KOPT-K1 (cell line): ENCODE measurements around the gene TARS3.

Experiments used
- H3K27ac ChIP-seq: fragments of 200-600 bp; sonication (generic); 2 replicates; pipeline ENCODE4 v1.5.1; 2016; ENCODE audit warnings: antibody characterized with exemption, mild to moderate bottlenecking, low read depth, low read length; ENCODE audit not compliant: poor library complexity, severe bottlenecking
- H3K36me3 ChIP-seq: fragments of 200-600 bp; sonication (generic); 2 replicates; pipeline ENCODE4 v1.5.1; 2017; ENCODE audit warnings: antibody characterized with exemption, mild to moderate bottlenecking, low read length, moderate library complexity; ENCODE audit not compliant: insufficient read depth
- H3K9me3 ChIP-seq: fragments of 200-600 bp; sonication (generic); 2 replicates; pipeline ENCODE4 v1.5.1; 2017; ENCODE audit warnings: antibody characterized with exemption, low read length, mild to moderate bottlenecking; ENCODE audit not compliant: insufficient read depth, poor library complexity, severe bottlenecking

The TARS3 gene

GRCh38 chr15:101652786-101653430, 71.4 kb downstream of the TARS3 start:
- H3K27ac ChIP-seq, result peak overlapping the region; percentile 84
- peaks cover 23% of the 10 kb centered on the region for H3K36me3 ChIP-seq
- no peaks in the 10 kb centered on the region for H3K9me3 ChIP-seq

GRCh38 chr15:101652098-101652785, 72.0 kb downstream of the TARS3 start, which contains the start of gene TM2D3:
Gene TM2D3, minus strand, starts transcription at chr15:101652381. Its CDS starts 20 bp downstream, at chr15:101652361.
- peaks cover 28% of the 10 kb centered on the region for H3K36me3 ChIP-seq
- H3K27ac ChIP-seq, result peak within 1 kb of the TSS; percentile 84
- no peaks in the 10 kb centered on the region for H3K9me3 ChIP-seq

- Histone ChIP-seq H3K27ac (peak overlapping the region; percentile 84), H3K9me3 (no peaks in the 10 kb centered on the region), H3K36me3 (peaks cover 34% of the 10 kb centered on the region)
Measured at GRCh38 chr15:101651554-101652097, 72.6 kb downstream of the TARS3 start.

GRCh38 chr15:101650145-101650544, 74.1 kb downstream of the TARS3 start:
- H3K27ac ChIP-seq, result no peak overlapping the region
- peaks cover 49% of the 10 kb centered on the region for H3K36me3 ChIP-seq

GRCh38 chr15:101648356-101648755, 75.9 kb downstream of the TARS3 start:
- H3K36me3 ChIP-seq, result peaks cover 67% of the 10 kb centered on the region
- H3K27ac ChIP-seq, result no peak overlapping the region
- H3K9me3 ChIP-seq, result no peaks in the 10 kb centered on the region

More at GRCh38 chr15:101650145-101650544, 74.1 kb downstream of the TARS3 start:
- H3K9me3 ChIP-seq, result no peaks in the 10 kb centered on the region

GRCh38 chr15:101647251-101647650, 77.0 kb downstream of the TARS3 start:
- peaks cover 78% of the 10 kb centered on the region for H3K36me3 ChIP-seq
- H3K27ac ChIP-seq, result no peak overlapping the region
- H3K9me3 ChIP-seq, result no peaks in the 10 kb centered on the region

GRCh38 chr15:101646672-101647071, 77.6 kb downstream of the TARS3 start:
- Histone ChIP-seq H3K36me3 (peaks cover 82% of the 10 kb centered on the region), H3K27ac (no peak overlapping the region), H3K9me3 (no peaks in the 10 kb centered on the region)

- H3K36me3 ChIP-seq, result peaks cover 87% of the 10 kb centered on the region
- no peaks in the 10 kb centered on the region for H3K9me3 ChIP-seq
- H3K27ac ChIP-seq, result peak overlapping the region; percentile 18
Measured at GRCh38 chr15:101642361-101642760, 81.9 kb downstream of the TARS3 start.

- H3K27ac ChIP-seq, result no peak overlapping the region
- peaks cover 82% of the 10 kb centered on the region for H3K36me3 ChIP-seq
- H3K9me3 ChIP-seq, result no peaks in the 10 kb centered on the region
Measured at GRCh38 chr15:101641894-101642293, 82.4 kb downstream of the TARS3 start.

- Histone ChIP-seq H3K27ac (no peak overlapping the region), H3K9me3 (no peaks in the 10 kb centered on the region), H3K36me3 (peaks cover 76% of the 10 kb centered on the region)
Measured at GRCh38 chr15:101641129-101641764, 83.0 kb downstream of the TARS3 start.

- H3K9me3 ChIP-seq, result no peaks in the 10 kb centered on the region
- peaks cover 60% of the 10 kb centered on the region for H3K36me3 ChIP-seq
- no peak overlapping the region for H3K27ac ChIP-seq
Measured at GRCh38 chr15:101639667-101640066, 84.6 kb downstream of the TARS3 start.

- Histone ChIP-seq H3K9me3 (no peaks in the 10 kb centered on the region), H3K27ac (no peak overlapping the region), H3K36me3 (peaks cover 42% of the 10 kb centered on the region)
Measured at GRCh38 chr15:101637919-101638318, 86.4 kb downstream of the TARS3 start.

- Histone ChIP-seq H3K27ac (no peak overlapping the region), H3K9me3 (no peaks in the 10 kb centered on the region), H3K36me3 (peaks cover 38% of the 10 kb centered on the region)
Measured at GRCh38 chr15:101637516-101637915, 86.8 kb downstream of the TARS3 start.

GRCh38 chr15:101637038-101637437, 87.2 kb downstream of the TARS3 start:
- Histone ChIP-seq H3K27ac (no peak overlapping the region), H3K9me3 (no peaks in the 10 kb centered on the region), H3K36me3 (peaks cover 34% of the 10 kb centered on the region)
